PC-3 (cell line): ENCODE data around the gene SLC6A4.
A peak's percentile ranks its signal among the peaks of the same experiment; 100 is the strongest.

Experiments
- CTCF ChIP-seq: fragments of 300-600 bp; sonication (generic); conservative IDR thresholded peaks from 2 replicates; pipeline ENCODE4 v1.5.1; 2017; ENCODE audit warnings: antibody characterized with exemption, low read depth, mild to moderate bottlenecking, low read length
- EZH2 ChIP-seq: fragments of 300-600 bp; sonication (generic); IDR thresholded peaks from one replicate; pipeline ENCODE4 v1.6.1; 2017; ENCODE audit warnings: antibody characterized with exemption, mild to moderate bottlenecking, low read length; ENCODE audit not compliant: unreplicated experiment
- EZH2phosphoT487 ChIP-seq: fragments of 300-600 bp; sonication (generic); IDR thresholded peaks from 2 replicates; pipeline ENCODE4 v1.6.1; 2018; ENCODE audit warnings: mild to moderate bottlenecking, antibody characterized with exemption, low read length, borderline replicate concordance

GRCh38 chr17:30236766-30237165 lies 1.3 kb upstream of the SLC6A4 start:
- TF ChIP-seq EZH2 (no peak), CTCF (peak; percentile 38), EZH2phosphoT487 (no peak)
